HG02981 (cell line): Measurements from ENCODE around the gene AUNIP.
"Not testable (repeated sequence)": the region's sequence is repeated elsewhere in the genome, so short reads cannot be mapped to it uniquely, and the experiment has no call there.

ENCODE experiments used
- ATAC-seq: cut with Tn5 transposase; IDR thresholded peaks from one replicate; pipeline ENCODE4 v1.9.1; 2021; ENCODE audit warnings: mild to moderate bottlenecking, moderate library complexity; ENCODE audit not compliant: unreplicated experiment

AUNIP gene

DNA sequence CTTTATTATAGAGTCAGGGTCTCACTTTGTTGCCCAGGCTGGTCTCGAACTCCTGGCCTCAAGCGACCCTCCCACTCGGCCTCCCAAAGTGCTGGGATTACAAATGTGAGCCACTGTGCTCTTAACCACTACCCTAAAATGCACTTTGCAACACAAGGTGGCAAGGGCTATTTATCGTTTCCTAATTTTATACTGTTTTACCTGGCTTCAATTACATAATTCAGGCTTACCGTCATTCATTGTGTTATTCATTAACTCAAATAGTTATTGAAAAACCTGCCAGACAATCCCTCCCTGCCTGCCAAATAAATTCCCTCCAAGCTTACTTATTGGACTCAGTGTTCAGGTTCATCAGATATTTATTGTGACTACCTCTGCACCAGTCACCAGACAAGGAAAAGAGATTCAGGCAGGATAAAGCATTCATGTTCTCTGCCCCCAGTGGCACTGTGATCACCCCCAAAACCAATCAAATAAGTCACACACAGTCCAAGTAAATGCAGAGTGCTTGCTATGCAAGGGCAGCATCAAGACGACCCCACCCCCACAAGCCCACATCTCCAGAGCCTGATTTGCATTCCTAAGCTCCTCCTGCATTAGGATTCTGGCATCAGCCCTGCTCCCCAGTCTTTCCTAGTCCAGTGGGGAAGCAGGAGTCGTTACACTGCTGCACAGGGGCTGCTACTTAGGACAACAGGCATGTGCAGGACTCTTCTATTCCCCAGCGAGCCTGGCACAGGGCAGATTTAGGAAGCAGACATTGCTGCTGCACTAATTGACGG, 8.1 kb upstream of the AUNIP start:
- ATAC-seq, result no peak

DNA sequence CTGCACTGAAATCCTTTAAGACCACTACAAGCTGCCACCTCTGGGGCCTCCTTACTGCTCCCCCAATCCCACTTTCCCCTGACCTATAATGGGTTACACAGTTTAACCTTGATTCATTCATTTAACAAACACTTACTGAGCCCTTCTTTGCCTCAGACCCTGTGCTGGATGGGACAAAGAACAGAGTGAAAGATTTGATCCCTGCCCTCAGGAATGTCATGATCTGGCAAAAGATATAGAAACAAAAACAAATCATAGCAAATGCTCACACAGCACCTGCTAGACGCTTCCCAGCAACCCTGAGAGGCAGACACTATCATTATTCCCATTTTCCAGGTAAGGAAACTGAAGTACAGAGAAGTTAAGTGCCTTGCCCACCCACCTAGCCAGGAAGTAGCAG, 7.0 kb upstream of the AUNIP start:
- no peak for ATAC-seq

DNA sequence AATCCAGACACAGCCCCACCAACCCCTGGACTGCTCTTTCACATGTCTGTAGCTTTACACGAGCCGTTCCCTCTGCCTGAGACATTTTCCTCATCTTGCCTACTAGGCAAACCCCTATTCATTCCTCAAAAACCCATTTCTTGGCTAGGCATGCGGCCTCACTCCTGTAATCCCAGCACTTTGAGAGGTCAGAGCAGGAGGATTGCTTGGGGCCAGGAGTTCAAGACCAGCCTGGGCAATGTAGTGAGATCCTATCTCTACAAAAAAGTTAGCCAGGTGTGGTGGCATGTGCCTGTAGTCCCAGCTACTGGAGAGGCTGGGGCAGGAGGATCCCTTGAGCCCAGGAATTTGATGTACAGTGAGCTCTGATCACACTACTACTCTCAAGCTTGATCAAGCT, 5.2 kb upstream of the AUNIP start:
- no peak for ATAC-seq

DNA sequence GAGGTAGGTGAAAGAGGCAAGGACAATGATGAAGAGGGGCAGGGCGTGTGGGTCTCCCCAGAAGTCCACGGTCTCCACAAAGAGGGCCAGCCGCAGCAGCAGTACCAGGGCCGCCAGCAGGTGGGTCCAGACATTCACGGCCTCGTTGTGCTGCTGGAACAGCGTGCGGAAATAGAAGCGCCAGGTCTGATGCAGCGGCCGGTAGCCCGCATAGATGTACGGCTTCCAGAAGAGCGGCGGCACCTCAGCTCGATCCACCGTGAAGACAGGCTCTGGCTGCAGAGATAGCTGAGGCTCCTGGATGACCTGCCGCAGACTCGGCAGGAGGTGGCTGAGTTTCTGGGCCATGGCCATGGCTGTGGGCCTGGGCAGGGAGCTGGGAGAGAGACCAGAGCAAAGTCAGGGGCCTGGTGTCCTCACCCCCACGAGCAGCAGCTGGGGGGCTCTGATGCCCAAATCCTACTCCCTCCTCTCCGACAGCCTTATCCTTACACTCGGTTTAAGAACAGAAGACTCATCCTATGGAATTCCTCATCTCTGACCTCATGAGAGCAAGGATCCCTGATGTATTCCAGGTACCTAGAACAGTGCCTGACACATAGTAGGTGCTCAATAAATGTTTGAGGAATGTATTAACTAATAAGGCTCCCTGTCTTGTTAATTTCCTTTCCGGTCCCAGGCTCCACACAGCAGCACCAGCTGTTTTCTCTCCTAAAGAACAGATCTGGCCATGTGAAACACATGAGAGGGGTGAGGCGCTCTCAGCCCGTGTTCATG, 4.4 kb upstream of the AUNIP start:
- ATAC-seq, result no peak

DNA sequence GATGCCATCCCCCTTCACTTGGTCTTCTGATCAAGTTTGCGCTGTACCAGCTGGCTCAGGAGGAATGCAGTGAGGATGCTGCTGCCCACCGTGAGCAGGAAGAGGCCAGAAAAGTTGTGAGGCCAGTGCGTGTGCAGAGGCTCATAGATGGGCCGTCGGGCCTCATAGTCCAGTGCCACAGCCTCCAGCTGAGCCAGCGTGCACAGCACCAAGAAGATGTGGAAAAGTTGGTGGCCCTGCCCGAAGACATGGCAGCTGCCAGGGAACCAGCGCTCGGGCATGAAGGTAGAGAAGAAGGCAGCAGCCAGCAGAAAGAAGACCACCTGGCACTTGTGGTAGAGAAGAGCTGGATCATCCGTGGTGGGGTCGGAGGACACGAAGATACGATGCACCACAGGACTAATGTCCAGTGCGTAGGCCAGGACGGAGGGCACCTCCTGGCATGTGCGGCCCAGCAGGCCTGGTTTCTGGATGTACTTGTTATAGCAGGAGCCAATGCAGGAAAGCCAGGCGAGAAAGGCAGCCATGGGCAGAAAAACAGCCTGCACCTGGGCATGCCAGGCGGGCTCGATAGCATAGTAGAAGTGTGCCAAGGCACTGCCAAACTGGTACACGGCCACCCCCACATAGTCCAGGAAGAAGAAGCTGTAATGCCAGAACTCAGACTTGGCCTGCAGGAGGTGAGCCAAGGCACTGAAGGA, 3.7 kb upstream of the AUNIP start:
- ATAC-seq, result no peak

DNA sequence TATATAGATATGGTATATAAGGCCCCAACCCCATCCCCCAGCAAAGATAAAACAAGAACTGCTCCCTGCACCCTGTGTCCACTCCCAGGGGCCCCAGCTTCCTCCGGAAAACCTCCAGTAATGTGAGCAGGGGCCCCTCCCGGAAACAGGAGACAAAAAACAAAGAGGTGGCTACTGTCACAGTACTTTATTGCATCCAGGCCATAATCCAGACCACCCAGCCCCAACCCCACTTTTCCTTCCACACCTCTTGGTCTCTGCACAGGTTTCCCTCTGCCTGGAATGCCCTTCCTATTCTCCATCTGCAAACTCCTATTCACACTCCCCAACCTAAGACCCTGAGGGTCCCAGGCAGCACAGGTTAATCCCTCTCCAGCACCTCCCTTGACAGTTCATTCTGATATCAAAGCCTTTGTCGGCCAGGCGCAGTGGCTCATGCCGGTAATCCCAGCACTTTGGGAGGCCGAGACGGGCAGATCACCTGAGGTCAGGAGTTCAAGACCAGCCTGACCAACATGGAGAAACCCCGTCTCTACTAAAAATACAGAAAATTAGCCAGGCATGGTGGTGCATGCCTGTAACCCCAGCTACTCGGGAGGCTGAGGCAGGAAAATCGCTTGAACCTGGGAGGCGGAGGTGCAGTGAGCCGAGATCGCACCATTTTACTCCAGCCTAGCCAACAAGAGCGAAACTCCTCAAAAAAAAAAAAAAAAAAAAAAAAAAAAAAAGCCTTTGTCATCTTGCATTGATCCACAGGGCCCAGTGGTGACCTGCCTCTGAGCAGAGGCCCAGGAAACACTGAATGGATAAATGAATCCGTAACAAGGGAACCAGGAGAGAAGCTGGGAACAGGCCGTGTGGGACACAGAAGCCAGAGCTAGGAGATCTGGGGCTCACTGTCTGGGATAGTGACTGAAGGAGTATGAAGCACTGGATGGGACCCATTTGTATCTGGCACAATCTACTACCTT, 2.3 kb upstream of the AUNIP start:
- ATAC-seq, result no peak

DNA sequence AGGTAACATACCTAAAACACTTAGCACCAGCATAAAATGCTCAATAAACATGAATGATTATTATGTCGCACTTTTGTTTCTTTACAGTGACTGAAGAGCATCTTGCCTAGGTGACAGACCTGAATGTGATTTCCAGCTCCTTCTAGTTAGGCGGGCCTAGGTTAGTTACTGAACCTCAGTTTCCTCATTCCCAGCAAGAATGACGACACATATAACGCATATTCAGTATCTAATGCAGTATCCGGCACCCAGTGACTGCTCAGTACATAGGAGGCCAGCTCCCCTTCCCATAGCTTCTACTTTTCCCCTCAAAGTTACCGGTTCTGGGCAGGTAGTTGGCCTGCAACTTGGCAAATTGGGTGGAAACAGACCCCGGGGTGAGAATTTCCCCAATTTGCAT, 763 bp downstream of the AUNIP start:
- ATAC-seq, result no peak

DNA sequence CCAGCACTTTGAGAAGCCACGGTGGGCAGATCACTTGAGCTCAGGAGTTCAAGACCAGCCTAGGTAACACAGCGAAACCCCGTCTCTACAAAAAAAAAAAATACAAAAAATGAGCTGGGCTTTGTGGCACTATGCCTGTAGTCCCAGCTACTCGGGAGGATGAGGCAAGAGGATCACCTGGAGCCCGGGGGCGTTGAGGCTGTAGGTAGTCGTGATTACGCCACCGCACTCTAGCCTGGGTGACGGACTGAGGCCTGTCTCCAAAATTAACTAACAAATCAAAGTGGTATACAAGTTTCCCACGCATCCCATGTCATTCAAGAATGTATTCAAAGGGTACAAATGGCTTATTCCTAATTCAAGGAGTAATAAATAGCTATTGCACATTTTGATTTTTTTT, 2.4 kb downstream of the AUNIP start:
- ATAC-seq, result no peak

DNA sequence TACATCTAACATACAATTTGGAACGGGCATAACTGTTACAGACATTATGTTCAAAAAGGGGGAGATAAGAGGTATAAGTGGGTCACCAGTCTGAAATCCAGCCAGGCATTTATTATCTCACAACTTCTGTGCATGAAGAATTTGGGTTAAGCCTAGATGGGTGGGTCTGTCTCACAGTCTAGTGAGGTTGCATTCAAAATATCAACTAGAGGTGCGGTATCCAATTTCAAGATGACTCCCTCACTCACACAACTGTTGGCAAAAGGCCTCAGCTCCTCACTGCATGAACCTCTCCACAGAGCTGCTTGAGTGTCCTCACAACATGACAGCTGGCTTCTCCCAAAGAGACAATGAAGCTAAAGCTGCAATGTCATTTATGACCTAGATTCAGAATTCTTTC, 4.7 kb downstream of the AUNIP start:
- ATAC-seq, result no peak

DNA sequence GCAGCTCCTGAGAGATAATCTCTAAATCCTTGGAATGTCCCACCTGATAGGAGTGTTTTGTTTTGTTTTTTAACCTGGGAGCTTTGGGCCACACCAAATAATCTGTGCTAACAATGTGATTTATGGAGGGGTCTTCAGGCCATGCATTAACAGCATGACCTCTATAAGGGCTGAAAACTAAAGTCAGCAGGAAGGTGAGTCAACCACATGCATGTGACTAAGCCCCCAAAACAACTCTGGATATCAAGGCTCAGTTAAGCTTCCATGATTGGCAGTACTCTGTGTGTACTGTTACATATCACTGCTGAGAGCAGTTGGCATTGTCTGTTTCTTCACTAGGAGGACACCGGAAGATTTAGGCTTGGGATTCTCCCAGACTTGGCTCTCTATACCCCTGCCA, 10.7 kb downstream of the AUNIP start:
- no peak for ATAC-seq

DNA sequence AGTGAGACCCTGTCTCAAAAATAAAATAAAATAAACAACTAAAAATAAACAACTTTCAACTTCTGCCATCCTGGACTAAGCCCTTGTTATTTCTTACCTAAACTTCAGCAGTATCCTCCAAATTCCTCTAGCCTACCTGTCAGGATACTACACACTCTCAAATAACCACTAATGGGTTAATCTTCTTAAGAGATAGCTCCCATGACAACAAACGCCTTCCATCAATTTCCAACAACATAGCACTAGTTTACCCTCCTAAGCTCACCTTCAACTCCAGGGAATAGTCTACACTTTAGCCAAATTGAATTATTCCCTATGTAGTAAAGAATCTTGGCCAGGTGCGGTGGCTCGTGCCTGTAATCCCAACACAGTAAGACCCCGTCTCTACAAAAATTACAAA, 11.3 kb downstream of the AUNIP start:
- no peak for ATAC-seq

DNA sequence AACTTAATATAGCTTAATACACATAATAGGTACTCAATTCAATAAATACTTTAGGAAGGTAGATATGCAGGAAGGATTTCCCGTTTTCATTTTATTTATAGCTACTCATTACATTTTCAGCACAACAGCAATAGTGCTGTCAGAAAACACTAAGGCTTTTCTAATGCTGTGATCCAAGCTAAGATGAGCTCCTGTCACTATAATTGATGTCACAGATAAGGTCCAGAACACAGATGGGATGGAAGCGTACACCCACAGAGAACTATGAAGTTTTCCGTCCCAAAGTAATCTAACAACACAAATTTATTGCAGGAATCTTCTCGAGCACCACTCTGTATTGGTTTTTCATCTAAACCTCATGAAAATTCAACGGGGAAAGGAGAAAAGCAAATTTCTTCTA, 13.6 kb downstream of the AUNIP start:
- no peak for ATAC-seq

DNA sequence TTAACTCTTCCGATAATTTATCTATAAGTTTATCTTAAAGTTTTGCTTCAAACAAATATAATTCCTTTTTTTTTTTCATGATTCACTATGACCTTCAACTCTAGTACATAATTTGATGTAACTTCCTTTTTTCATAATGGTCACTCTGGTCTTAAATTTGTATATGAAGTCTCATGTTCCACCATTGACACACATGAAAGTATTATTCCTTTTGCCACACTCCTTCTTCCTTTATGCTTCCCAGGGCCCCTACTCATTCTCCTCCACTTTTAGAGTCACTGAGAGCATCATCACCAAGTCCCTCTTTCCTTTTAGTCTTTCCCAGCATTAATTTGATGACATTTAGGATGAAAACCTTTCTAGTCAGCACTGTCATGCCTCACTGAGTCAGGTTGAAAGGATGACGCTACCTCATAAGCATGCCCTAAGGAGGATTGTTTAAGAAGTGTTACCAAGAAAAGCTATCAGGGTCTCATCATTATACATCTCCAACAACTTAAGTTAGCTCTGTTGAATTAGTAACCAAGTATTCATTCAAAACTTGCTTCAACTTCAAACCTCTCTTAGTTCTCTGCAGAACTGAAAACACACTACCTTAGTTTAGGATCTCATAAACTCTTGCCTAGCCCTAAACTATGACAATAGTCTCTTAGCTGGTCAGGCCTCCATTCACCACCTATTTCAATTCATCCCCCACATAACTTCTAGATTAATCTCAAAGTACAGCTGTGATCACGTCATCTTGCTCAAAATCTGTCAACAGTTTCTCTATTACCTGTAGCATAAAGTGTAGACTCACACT, 14.5 kb downstream of the AUNIP start:
- ATAC-seq, result no peak

DNA sequence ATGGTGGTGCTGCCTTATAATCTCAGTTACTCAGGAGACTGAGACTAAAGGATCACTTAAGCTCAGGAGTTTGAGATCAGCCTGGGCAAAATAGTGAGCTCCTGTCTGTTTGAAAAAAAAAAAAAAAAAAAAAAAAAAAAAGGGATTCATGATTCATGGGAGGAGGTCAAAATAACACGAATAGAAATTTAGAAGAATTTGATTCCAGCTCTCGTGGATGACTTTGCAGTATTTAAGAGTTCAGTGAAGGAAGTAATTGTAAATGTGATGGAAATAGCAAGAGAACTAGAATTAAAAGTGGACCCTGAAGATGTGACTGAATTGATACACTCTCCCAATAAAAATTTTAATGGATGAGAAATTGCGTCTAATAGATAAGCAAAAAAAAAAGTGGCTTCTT, 15.8 kb downstream of the AUNIP start:
- no peak for ATAC-seq

DNA sequence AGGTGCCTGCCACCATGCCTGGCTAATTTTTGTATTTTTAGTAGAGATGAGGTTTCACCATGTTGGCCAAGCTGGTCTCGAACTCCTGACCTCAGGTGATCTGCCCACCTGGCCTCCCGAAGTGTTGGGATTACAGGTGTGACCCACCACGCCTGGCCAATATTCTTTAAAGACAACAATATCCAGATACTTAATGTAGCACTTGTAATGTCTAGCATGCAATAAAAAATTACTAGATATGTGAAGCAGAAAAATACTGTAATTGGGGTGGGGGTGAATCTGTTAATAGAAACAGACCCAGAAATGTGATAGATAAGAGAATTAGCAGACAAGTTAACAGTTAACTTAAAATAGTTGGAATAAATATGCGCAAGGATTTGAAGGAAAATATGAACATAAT, 19.4 kb downstream of the AUNIP start:
- ATAC-seq, result not testable (repeated sequence)

DNA sequence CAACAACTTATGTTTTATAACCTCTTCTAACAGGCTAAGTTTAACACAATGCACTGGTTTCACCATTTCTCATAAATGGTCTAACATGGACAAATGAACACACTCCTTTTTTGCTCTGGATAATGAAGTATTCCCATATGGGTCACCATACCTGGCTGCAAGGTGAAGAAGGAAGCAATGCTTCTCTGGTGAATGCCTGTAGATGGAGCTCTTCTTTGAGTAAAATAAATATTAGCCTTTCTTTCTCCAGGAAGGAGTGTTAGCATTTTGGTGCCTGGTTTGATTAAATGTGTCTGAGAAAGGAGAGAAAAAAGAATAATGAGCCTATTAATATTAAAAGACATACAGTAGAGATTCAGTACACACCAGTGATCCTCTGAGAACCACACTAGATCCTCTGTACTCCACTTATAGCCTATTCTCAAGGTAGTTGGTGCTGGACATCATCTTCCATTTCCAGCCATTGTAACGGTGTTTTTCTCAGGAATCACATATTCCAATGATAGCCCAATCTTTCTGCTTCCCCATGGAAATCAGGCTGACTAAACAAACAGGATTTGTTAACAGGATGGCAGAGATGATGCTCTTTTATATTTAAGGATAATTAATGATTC, 21.9 kb downstream of the AUNIP start:
- no peak for ATAC-seq

DNA sequence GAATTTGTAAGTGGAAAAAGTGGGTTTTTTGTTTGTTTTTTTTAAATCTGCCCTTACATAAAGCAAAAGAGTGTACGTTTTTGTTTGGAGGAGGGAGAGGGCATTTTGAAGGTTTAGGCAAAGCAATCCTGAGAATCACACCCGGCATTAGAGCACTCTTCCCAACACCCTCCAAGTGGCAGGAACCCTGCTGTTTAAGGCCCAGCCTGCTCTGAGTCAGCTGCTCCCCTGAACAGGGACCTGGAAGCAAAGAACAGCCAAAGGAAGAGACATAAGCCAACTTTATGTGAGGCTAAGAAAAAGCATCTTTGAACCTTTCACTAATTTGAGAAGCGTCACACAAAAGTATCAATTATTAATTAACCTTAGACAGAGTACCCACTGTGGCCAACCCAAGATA, 22.6 kb downstream of the AUNIP start:
- ATAC-seq, result no peak

DNA sequence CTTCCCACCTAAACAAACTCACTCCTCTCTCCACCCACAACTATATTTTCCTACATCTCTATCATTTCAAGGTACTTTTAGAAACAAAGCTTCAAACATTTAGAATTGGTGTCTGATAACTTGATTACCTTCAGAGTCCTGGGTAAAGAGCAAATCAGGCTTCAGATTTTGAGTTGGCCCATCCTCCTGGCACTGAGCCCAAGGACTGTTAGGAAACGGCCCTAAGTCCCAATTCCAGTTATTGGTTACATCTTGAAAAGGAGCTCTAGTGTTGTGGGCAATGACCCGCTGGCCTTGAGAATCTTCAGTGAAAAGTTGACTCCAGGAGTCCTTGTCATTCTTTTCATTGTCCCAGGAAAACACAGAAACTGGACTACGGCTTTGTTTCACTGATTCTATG, 24.4 kb downstream of the AUNIP start:
- no peak for ATAC-seq

DNA sequence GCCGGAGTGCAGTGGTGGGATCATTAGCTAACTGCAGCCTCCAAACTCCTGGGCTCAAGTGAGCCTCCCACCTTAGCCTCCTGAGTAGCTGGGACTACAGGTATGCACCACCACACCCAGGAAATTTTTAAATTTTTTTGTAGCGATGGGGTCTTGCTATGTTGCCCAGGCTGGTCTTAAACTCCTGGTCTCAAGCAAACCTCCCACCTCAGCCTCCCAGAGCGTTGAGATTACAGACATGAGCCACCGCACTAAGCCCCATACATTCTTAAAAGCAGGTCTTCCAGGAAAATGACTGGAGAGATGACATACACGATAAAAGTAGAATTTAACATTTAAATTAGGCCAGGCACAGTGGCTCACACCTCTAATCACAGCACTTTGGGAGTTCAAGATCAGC, 26.1 kb downstream of the AUNIP start:
- no peak for ATAC-seq
